IMR-90 (cell line): ENCODE measurements around the gene SLC13A5. TPM values are rescaled to one million over a fixed set of nuclear protein-coding genes. Genes with fewer than 3 reads are reported as not detected.

ENCODE experiments used
- ATAC-seq: fragments of 200-7000 bp; cut with Tn5 transposase; 2 replicates; pipeline ENCODE4 v1.9.1; 2020; ENCODE audit warnings: low read depth, mild to moderate bottlenecking, moderate library complexity
- BruUV-seq: library from RNA; stranded (reverse); fragments of 400-500 nt; replicated peaks from 2 replicates; lab custom pipeline; 2021; lab: Mats Ljungman, UMichigan
- CTCF ChIA-PET: fragments of 300-600 bp; formaldehyde crosslinking; extraction: SDS; loops from one replicate; lab custom pipeline; 2021; ENCODE audit warnings: antibody characterized with exemption; lab: Yijun Ruan, JAX
- POLR2A ChIA-PET: fragments of 300-600 bp; sonication (Branson Sonifier 250); formaldehyde crosslinking; loops from one replicate; lab custom pipeline; 2022; ENCODE audit warnings: antibody characterized with exemption; ENCODE audit not compliant: unreplicated experiment; lab: Charles Lee
- DNase-seq: peaks from one replicate; pipeline ENCODE4 v3.0.0; 2013
- H2AFZ ChIP-seq: replicated peaks from 2 replicates; pipeline ENCODE3; 2013; ENCODE audit warnings: low read length, mild to moderate bottlenecking; ENCODE audit not compliant: poor library complexity
- H2AK5ac ChIP-seq: 2 replicates; pipeline ENCODE4 v1.6.1; 2013; ENCODE audit warnings: low read depth, low read length, inconsistent platforms
- H2AK9ac ChIP-seq: replicated peaks from 2 replicates; pipeline ENCODE3; 2013; ENCODE audit warnings: mild to moderate bottlenecking, low read depth, low read length, moderate library complexity; ENCODE audit not compliant: poor library complexity
- H2BK120ac ChIP-seq: 2 replicates; pipeline ENCODE4 v1.6.1; 2013; ENCODE audit warnings: low read depth, low read length, inconsistent platforms
- H2BK15ac ChIP-seq: 3 replicates; pipeline ENCODE4 v1.6.1; 2013; ENCODE audit warnings: low read depth, low read length, inconsistent platforms
- H2BK20ac ChIP-seq: 2 replicates; pipeline ENCODE4 v1.6.1; 2013; ENCODE audit warnings: low read depth, mild to moderate bottlenecking, inconsistent platforms, low read length, moderate library complexity
- H2BK5ac ChIP-seq: 2 replicates; pipeline ENCODE4 v1.6.1; 2013; ENCODE audit warnings: mild to moderate bottlenecking, low read depth, low read length, inconsistent platforms; ENCODE audit not compliant: poor library complexity, severe bottlenecking
- H3K14ac ChIP-seq: replicated peaks from 2 replicates; pipeline ENCODE4 v1.6.1; 2013; ENCODE audit warnings: low read depth, low read length, inconsistent platforms
- H3K18ac ChIP-seq: 2 replicates; pipeline ENCODE4 v1.6.1; 2013; ENCODE audit warnings: low read depth, low read length, control low read depth
- H3K23ac ChIP-seq: 2 replicates; pipeline ENCODE4 v1.6.1; 2013; ENCODE audit warnings: low read depth, low read length, inconsistent platforms
- H3K27ac ChIP-seq: 2 replicates; pipeline ENCODE4 v1.5.1; 2013; ENCODE audit warnings: mild to moderate bottlenecking, control low read depth, low read length; ENCODE audit not compliant: insufficient read depth
- H3K27me3 ChIP-seq: 2 replicates; pipeline ENCODE4 v1.6.1; 2013; ENCODE audit warnings: low read length; ENCODE audit not compliant: control insufficient read depth, insufficient read depth
- H3K36me3 ChIP-seq: 2 replicates; pipeline ENCODE4 v1.6.1; 2013; ENCODE audit warnings: low read length, mixed read lengths; ENCODE audit not compliant: control insufficient read depth, insufficient read depth
- H3K4ac ChIP-seq: 2 replicates; pipeline ENCODE4 v1.6.1; 2013; ENCODE audit warnings: low read depth, low read length, inconsistent platforms
- H3K4me1 ChIP-seq: 2 replicates; pipeline ENCODE4 v1.6.1; 2013; ENCODE audit warnings: low read length, mixed read lengths; ENCODE audit not compliant: control insufficient read depth, insufficient read depth
- H3K4me2 ChIP-seq: 2 replicates; pipeline ENCODE4 v1.6.1; 2013; ENCODE audit warnings: low read depth, mild to moderate bottlenecking, control low read depth, low read length, moderate library complexity
- H3K4me3 ChIP-seq: 2 replicates; pipeline ENCODE4 v1.5.1; 2013; ENCODE audit warnings: low read depth, mild to moderate bottlenecking, control low read depth, low read length, moderate library complexity; ENCODE audit not compliant: insufficient read depth
- H3K56ac ChIP-seq: 2 replicates; pipeline ENCODE4 v1.6.1; 2013; ENCODE audit warnings: low read length, inconsistent platforms; ENCODE audit not compliant: insufficient read depth; ENCODE audit errors: extremely low read depth
- H3K79me1 ChIP-seq, 2 experiments: 2 replicates each; pipeline ENCODE4 v1.6.1; 2013; ENCODE audit warnings: low read length in 2 of 2, inconsistent platforms in 1 of 2, low read depth in 1 of 2
- H3K9ac ChIP-seq: 2 replicates; pipeline ENCODE4 v1.6.1; 2013; ENCODE audit warnings: low read depth, low read length, control low read depth
- H3K9me1 ChIP-seq: 2 replicates; pipeline ENCODE4 v1.6.1; 2013; ENCODE audit warnings: low read length, inconsistent platforms; ENCODE audit not compliant: insufficient read depth
- H3K9me3 ChIP-seq: 2 replicates; pipeline ENCODE4 v1.6.1; 2013; ENCODE audit warnings: low read length; ENCODE audit not compliant: control insufficient read depth, insufficient read depth
- H4K20me1 ChIP-seq: 2 replicates; pipeline ENCODE4 v1.6.1; 2013; ENCODE audit warnings: low read length, inconsistent platforms; ENCODE audit not compliant: insufficient read depth
- H4K5ac ChIP-seq: 2 replicates; pipeline ENCODE4 v1.6.1; 2013; ENCODE audit warnings: mild to moderate bottlenecking, low read depth, low read length, control low read depth
- H4K8ac ChIP-seq, 2 experiments: 2 replicates each; pipeline ENCODE4 v1.6.1; 2013; ENCODE audit warnings: low read depth in 2 of 2, low read length in 2 of 2, control low read depth in 1 of 2, inconsistent platforms in 1 of 2
- H4K91ac ChIP-seq: 2 replicates; pipeline ENCODE4 v1.6.1; 2013; ENCODE audit warnings: low read depth, low read length, inconsistent platforms; ENCODE audit not compliant: insufficient read depth
- CEBPB ChIP-seq: IDR thresholded peaks from 2 replicates; pipeline ENCODE4 v1.6.1; 2012; ENCODE audit warnings: low read depth, low read length, improper control_type of control experiment
- MXI1 ChIP-seq: IDR thresholded peaks from 2 replicates; pipeline ENCODE4 v1.6.1; 2012; ENCODE audit warnings: low read depth, mild to moderate bottlenecking, low read length, moderate library complexity, borderline replicate concordance
- RCOR1 ChIP-seq: IDR thresholded peaks from 2 replicates; pipeline ENCODE4 v1.6.1; 2012; ENCODE audit warnings: mild to moderate bottlenecking, low read length, improper control_type of control experiment; ENCODE audit not compliant: insufficient replicate concordance
- SMC3 ChIP-seq: fragments of 150-350 bp; IDR thresholded peaks from 2 replicates; pipeline ENCODE4 v1.6.1; 2016; ENCODE audit warnings: low read depth, mild to moderate bottlenecking, antibody characterized with exemption, low read length, moderate library complexity
- WGBS, 2 experiments: methylation state at CpG; one replicate each; pipeline versions ENCODE4 v1.1.5 to v1.1.7; 2013; ENCODE audit warnings: missing lambda C conversion rate in 2 of 2; ENCODE audit not compliant: insufficient read length in 1 of 2; ENCODE audit errors: extremely low coverage in 2 of 2; 5-methylcytosine and 5-hydroxymethylcytosine counted together
- dilution Hi-C: fragments of 300-500 bp; cut with HindIII; formaldehyde crosslinking; loops from one replicate; pipeline ENCODE4 v1.14.3; 2018; ENCODE audit warnings: low sequenced_read_pairs; ENCODE audit not compliant: unreplicated experiment
- in situ Hi-C: fragments of 300-500 bp; cut with MboI; formaldehyde crosslinking; loops from 3 replicates; pipeline ENCODE4 v1.14.3; 2019; ENCODE audit warnings: low sequenced_read_pairs, inconsistent platforms, mixed read lengths
- intact Hi-C: fragments of 100-400 bp; cut with micrococcal nuclease; formaldehyde crosslinking; loops from 2 replicates; pipeline ENCODE4 v1.10.0; 2022
- polyA plus RNA-seq, 3 experiments: library from polyadenylated mRNA; depleted of rRNA; stranded (reverse); fragments of >200 nt; gene quantifications; 2 replicates each; pipeline ENCODE4 v1.2.3, GENCODE V29; 2012; ENCODE audit warnings: low replicate concordance in 1 of 3
- total RNA-seq: library from RNA; depleted of rRNA; stranded (reverse); fragments of >200 nt; gene quantifications from 2 replicates; pipeline ENCODE4 v1.2.3, GENCODE V29; 2012

Gene SLC13A5
- total and polyA plus RNA-seq, 2 of the 4 experiments (the other 2 are of a cell fraction) = not detected

GRCh38 chr17:6729531-6729930, 16.4 kb upstream of the SLC13A5 start:
- TF ChIP-seq MXI1 (no peak), SMC3 (no peak), CEBPB (no peak), RCOR1 (no peak)
- Histone ChIP-seq H2BK5ac (no peak overlapping the region), H3K36me3 (no peaks in the 10 kb centered on the region), H4K91ac (no peak overlapping the region), H3K14ac (no peak overlapping the region), H2BK15ac (no peak overlapping the region), H2AK9ac (no peak overlapping the region), H2BK120ac (no peak overlapping the region), H2BK20ac (no peak overlapping the region), H3K56ac (no peak overlapping the region), H4K8ac (no peak overlapping the region), H3K9ac (no peak overlapping the region), H3K4me1 (no peaks in the 10 kb centered on the region), H4K20me1 (no peaks in the 10 kb centered on the region), H3K27me3 (peaks cover 3% of the 10 kb centered on the region), H3K79me1 (no peaks in the 10 kb centered on the region), H2AK5ac (no peak overlapping the region), H3K9me3 (no peaks in the 10 kb centered on the region), H3K4me3 (no peak overlapping the region), H3K4me2 (no peak overlapping the region), H3K23ac (no peak overlapping the region), H3K27ac (no peak overlapping the region), H4K5ac (no peak overlapping the region), H3K4ac (no peak overlapping the region), H3K9me1 (no peaks in the 10 kb centered on the region), H2AFZ (no peak overlapping the region), H3K18ac (no peak overlapping the region)
- dilution Hi-C loops (no loop called here), in situ Hi-C loops (no loop called here), intact Hi-C loops (no loop called here)
- ChIA-PET POLR2A (no interaction called here), CTCF (no interaction called here)
- no peak for ATAC-seq
- WGBS, 2 experiments = 80% methylated on average over 2 of the region's 4 CpGs; no CpG with 5 or more reads in 1 of the 2 experiments
- DNase-seq = no peak
- no TSS peak for BruUV-seq
